Measurements from ENCODE around the gene GRIN3B.

Gene GRIN3B

GRCh38 chr19:1047696-1048147, 47.5 kb downstream of the GRIN3B start:
- H4K20me1 ChIP-seq (ENCODE audit: insufficient read depth, low read length) = no peaks in the 10 kb centered on the region
- peaks cover 31% of the 10 kb centered on the region for H3K36me3 ChIP-seq (replicated peaks; ENCODE audit: low read depth, low read length)
- no peaks in the 10 kb centered on the region for H3K27me3 ChIP-seq (ENCODE audit: low read depth, low read length)
- H3K9me3 ChIP-seq (ENCODE audit: insufficient read depth, low read length) = no peaks in the 10 kb centered on the region
- TF ChIP-seq EZH2phosphoT487 (IDR thresholded peaks at IDR 0.05; ENCODE audit: low read depth) = no peak
- no peak for TF ChIP-seq CTCF (IDR thresholded peaks at IDR 0.05; ENCODE audit: low read depth, low read length)
- no peaks in the 10 kb centered on the region for H3K79me2 ChIP-seq (ENCODE audit: low read length)
- H3K4me2 ChIP-seq (ENCODE audit: low read length) = no peak overlapping the region
- H3K4me1 ChIP-seq (ENCODE audit: low read length) = no peaks in the 10 kb centered on the region
- no peak overlapping the region for H3K27ac ChIP-seq (ENCODE audit: low read length)
- H2AFZ ChIP-seq (ENCODE audit: low read depth, low read length) = no peak overlapping the region
- H3K9ac ChIP-seq (ENCODE audit: low read length) = no peak overlapping the region
- no peak overlapping the region for H3K4me3 ChIP-seq (ENCODE audit: low read length)

DNA sequence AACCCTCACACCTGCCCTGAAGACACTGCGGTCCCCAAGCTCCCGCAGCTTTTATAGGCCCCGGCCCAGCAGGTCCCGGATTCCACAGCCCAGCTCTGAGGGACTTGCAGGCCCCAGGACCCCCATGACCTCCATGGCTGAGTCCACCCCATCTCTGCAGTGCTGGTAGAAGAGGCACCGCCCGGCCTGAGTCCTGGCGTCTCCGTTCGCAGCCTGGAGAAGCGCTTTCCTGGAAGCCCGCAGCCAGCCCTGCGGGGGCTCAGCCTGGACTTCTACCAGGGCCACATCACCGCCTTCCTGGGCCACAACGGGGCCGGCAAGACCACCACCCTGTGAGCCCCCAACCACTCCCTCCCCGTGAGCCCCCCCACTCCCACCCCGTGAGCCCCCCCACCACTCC, 48.9 kb downstream of the GRIN3B start:
- Histone ChIP-seq H3K9me3 (ENCODE audit: insufficient read depth, low read length) (no peaks in the 10 kb centered on the region), H3K9ac (ENCODE audit: low read length) (no peak overlapping the region), H3K36me3 (replicated peaks; ENCODE audit: low read depth, low read length) (peaks cover 36% of the 10 kb centered on the region), H3K4me2 (ENCODE audit: low read length) (no peak overlapping the region), H4K20me1 (ENCODE audit: insufficient read depth, low read length) (no peaks in the 10 kb centered on the region), H3K4me3 (ENCODE audit: low read length) (no peak overlapping the region), H3K27ac (ENCODE audit: low read length) (no peak overlapping the region), H3K79me2 (ENCODE audit: low read length) (no peaks in the 10 kb centered on the region), H2AFZ (ENCODE audit: low read depth, low read length) (no peak overlapping the region), H3K27me3 (ENCODE audit: low read depth, low read length) (no peaks in the 10 kb centered on the region), H3K4me1 (ENCODE audit: low read length) (no peaks in the 10 kb centered on the region)
- no peak for TF ChIP-seq EZH2phosphoT487 (IDR thresholded peaks at IDR 0.05; ENCODE audit: low read depth)
- no peak for TF ChIP-seq CTCF (IDR thresholded peaks at IDR 0.05; ENCODE audit: low read depth, low read length)

GRCh38 chr19:1049800-1050199, 49.6 kb downstream of the GRIN3B start:
- no peaks in the 10 kb centered on the region for H3K27me3 ChIP-seq (ENCODE audit: low read depth, low read length)
- no peaks in the 10 kb centered on the region for H4K20me1 ChIP-seq (ENCODE audit: insufficient read depth, low read length)
- no peak overlapping the region for H3K4me3 ChIP-seq (ENCODE audit: low read length)
- H3K36me3 ChIP-seq (replicated peaks; ENCODE audit: low read depth, low read length) = peaks cover 35% of the 10 kb centered on the region
- H3K4me2 ChIP-seq (ENCODE audit: low read length) = no peak overlapping the region
- no peaks in the 10 kb centered on the region for H3K4me1 ChIP-seq (ENCODE audit: low read length)
- H3K27ac ChIP-seq (ENCODE audit: low read length) = no peak overlapping the region
- no peaks in the 10 kb centered on the region for H3K79me2 ChIP-seq (ENCODE audit: low read length)
- H3K9ac ChIP-seq (ENCODE audit: low read length) = no peak overlapping the region
- H3K9me3 ChIP-seq (ENCODE audit: insufficient read depth, low read length) = no peaks in the 10 kb centered on the region
- no peak overlapping the region for H2AFZ ChIP-seq (ENCODE audit: low read depth, low read length)
- TF ChIP-seq CTCF (IDR thresholded peaks at IDR 0.05; ENCODE audit: low read depth, low read length) = no peak
- no peak for TF ChIP-seq EZH2phosphoT487 (IDR thresholded peaks at IDR 0.05; ENCODE audit: low read depth)

- Histone ChIP-seq H3K4me2 (ENCODE audit: low read length) (no peak overlapping the region), H3K9ac (ENCODE audit: low read length) (no peak overlapping the region), H3K79me2 (ENCODE audit: low read length) (no peaks in the 10 kb centered on the region), H2AFZ (ENCODE audit: low read depth, low read length) (no peak overlapping the region), H3K36me3 (replicated peaks; ENCODE audit: low read depth, low read length) (peaks cover 34% of the 10 kb centered on the region), H3K27me3 (ENCODE audit: low read depth, low read length) (no peaks in the 10 kb centered on the region), H3K4me3 (ENCODE audit: low read length) (no peak overlapping the region), H3K27ac (ENCODE audit: low read length) (no peak overlapping the region), H4K20me1 (ENCODE audit: insufficient read depth, low read length) (no peaks in the 10 kb centered on the region), H3K9me3 (ENCODE audit: insufficient read depth, low read length) (no peaks in the 10 kb centered on the region), H3K4me1 (ENCODE audit: low read length) (no peaks in the 10 kb centered on the region)
- TF ChIP-seq CTCF (IDR thresholded peaks at IDR 0.05; ENCODE audit: low read depth, low read length) (no peak), EZH2phosphoT487 (IDR thresholded peaks at IDR 0.05; ENCODE audit: low read depth) (no peak)
Observed at GRCh38 chr19:1050989-1051788, 51.0 kb downstream of the GRIN3B start.

All from OCI-LY3 (cell line).